Choroid plexus epithelial cell (primary cell): Measurements from ENCODE around the gene SF3A2.

Experiments
- DNase-seq: peaks from one replicate; pipeline ENCODE4 v3.0.0-alpha.2; 2010; ENCODE audit warnings: low read depth
- H3K4me3 ChIP-seq: 2 replicates; pipeline ENCODE4 v1.5.1; 2011; ENCODE audit warnings: low read depth, mild to moderate bottlenecking, control low read depth, low read length, moderate library complexity
- TF ChIP-seq, protein P1 (sequence below): conservative IDR thresholded peaks from 2 replicates; pipeline ENCODE4 v1.5.1; 2011; ENCODE audit warnings: low read depth, mild to moderate bottlenecking, control low read depth, inconsistent platforms, low read length, moderate library complexity

Gene SF3A2

DNA sequence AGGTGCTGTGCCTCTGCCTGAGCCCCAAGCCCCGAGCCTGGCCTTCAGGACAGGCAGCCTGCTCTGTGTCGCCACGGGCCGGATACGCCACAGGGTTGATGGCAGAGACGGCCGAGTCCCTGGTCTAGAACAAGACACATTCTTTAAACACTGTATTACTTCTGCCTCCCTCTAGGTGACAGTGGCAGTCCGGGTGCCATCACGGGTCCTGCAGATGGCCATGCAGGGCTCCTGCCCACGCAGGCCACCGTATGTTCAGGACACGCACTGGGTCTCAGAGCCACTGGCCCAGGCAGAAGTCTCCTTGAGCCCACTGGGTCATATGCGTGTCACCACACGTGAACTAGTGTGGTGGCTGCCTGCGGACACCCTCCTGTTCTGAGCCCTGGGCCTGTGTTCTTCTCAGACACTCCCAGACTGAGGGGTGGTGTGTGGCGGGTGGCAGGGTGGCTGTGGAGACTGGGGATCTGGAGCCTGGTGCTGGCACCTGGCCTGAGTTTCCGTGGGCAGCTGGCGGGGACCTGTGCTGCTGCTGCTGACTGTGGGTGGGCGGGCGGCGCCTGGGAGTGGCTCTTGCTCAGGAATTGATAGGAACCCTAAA lies 4.9 kb upstream of the SF3A2 start:
- no peak overlapping the region for H3K4me3 ChIP-seq
- TF ChIP-seq, protein P1, sequence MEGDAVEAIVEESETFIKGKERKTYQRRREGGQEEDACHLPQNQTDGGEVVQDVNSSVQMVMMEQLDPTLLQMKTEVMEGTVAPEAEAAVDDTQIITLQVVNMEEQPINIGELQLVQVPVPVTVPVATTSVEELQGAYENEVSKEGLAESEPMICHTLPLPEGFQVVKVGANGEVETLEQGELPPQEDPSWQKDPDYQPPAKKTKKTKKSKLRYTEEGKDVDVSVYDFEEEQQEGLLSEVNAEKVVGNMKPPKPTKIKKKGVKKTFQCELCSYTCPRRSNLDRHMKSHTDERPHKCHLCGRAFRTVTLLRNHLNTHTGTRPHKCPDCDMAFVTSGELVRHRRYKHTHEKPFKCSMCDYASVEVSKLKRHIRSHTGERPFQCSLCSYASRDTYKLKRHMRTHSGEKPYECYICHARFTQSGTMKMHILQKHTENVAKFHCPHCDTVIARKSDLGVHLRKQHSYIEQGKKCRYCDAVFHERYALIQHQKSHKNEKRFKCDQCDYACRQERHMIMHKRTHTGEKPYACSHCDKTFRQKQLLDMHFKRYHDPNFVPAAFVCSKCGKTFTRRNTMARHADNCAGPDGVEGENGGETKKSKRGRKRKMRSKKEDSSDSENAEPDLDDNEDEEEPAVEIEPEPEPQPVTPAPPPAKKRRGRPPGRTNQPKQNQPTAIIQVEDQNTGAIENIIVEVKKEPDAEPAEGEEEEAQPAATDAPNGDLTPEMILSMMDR = no peak
- DNase-seq = no peak

DNA sequence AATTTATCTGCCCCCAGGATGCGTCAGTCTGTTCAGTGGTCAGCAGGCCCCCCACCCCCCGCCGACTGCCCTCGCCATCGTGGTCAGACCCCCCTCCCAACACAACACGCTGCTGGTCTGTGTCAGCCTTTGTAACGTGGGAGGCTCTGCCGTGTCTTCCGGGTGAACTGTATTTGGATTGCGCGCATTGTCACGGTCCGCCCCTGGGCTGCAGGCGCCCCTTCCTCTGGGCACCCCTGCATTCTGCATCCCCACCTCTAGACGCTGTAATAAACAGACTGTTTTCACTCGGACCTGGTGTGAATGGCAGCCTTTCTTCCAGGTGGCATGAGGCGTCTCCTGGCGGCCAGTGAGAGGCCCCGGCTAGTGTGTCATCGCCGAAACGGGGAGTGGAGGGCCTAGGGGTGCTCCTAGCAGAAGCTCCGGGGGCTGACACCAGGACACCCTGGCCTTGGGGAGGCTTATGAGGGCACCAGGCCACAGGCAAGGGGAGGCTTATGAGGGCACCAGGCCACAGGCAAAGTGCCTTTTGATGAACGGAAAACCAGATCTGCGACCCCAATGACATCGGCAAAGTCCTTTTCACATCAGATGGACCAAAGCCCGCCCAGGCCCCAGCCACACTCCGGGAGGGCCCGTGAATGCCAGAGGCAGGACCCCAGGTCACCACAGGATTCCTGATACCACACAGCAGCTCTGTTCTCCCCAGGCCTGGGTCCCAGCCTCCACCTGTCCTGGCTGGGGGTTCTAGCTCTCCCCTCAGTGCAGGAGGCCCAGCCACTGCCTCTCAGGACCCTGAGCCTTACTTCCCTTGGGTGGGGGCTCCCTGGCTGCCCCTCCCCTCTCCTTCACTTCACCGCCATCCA lies 4.1 kb upstream of the SF3A2 start:
- H3K4me3 ChIP-seq = no peak overlapping the region
- TF ChIP-seq, protein P1 = no peak
- DNase-seq = no peak

- TF ChIP-seq, protein P1 = no peak
- DNase-seq = no peak
- no peak overlapping the region for H3K4me3 ChIP-seq
These were observed 2.9 kb upstream of the SF3A2 start for GRCh38 chr19:2233601-2234280.

- peak overlapping the region; percentile 84 for H3K4me3 ChIP-seq
- TF ChIP-seq, protein P1 = no peak
- DNase-seq = no peak
These were observed 1.6 kb upstream of the SF3A2 start for GRCh38 chr19:2234996-2235380.

DNA sequence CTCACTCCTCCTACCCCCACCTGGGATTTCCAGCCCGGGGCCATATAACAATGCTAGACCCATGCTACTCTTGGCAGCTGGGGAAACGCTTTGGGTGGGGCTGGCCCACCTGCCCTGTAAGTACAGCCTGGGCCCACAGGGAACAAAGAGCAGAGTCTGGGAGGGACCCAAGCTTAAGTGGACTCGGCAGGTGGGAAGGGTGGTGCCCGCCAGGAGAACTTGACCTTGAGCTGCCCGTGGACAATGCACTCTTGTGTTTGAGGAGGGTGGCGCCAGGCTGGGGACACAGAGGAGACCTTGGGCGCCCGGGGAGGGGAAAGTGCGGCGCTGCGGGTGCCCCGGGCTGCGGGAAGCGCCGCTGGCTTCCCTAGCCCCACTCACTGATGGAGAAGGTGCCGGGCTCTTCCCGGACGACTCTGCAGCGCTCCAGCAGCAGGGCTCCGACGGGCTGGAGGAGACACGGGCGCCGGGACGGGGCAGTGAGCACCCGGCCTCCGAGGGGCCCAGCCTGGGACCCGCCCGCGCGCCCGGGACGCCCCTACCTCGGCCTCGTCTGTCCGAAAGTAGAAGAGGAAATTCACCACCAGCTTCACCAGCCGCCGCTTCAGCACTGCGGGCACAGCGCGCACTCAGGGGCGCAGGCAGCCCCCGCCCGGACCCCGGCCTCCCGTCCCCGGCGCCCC lies 1.1 kb upstream of the SF3A2 start:
- peak overlapping the region; percentile 84 for H3K4me3 ChIP-seq
- TF ChIP-seq, protein P1 = no peak
- no peak for DNase-seq

DNA sequence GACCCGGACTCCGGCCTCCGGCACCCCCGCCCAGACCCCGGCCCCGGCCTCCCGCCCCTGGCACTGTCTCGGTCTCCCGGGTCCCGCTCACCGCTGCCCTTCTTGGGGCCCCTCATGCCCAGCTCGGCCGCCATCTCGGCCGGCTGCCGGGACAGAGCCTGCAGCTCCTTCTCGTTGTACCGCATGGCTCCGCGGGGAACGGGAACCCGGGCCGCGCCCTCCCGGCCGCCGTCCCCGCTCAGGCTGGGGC lies 635 bp upstream of the SF3A2 start:
- peak overlapping the region; percentile 84 for H3K4me3 ChIP-seq
- TF ChIP-seq, protein P1 = no peak
- no peak for DNase-seq
